H1 (cell line): Measurements from ENCODE around the gene RHBDF2.

ENCODE experiments used
- RAD21 ChIP-seq, 2 experiments: IDR thresholded peaks in 1 of 2; conservative IDR thresholded peaks in 1 of 2; 2 replicates each; pipeline ENCODE4 v1.6.1; 2011; ENCODE audit warnings: low read depth in 2 of 2, low read length in 2 of 2, improper control_type of control experiment in 1 of 2, inconsistent platforms in 1 of 2, mild to moderate bottlenecking in 1 of 2, moderate library complexity in 1 of 2
- TEAD4 ChIP-seq: IDR thresholded peaks from 2 replicates; pipeline ENCODE4 v1.6.1; 2012; ENCODE audit warnings: low read depth, low read length, inconsistent platforms, mixed read lengths
- TF ChIP-seq, protein P1 (sequence below), 3 experiments: IDR thresholded peaks; 1 replicate in 2 of 3; 2 replicates in 1 of 3; pipeline versions ENCODE4 v1.5.1 to v1.6.1; 2011; ENCODE audit warnings: low read length in 3 of 3, mild to moderate bottlenecking in 3 of 3, inconsistent platforms in 2 of 3, low read depth in 1 of 3, moderate library complexity in 1 of 3; ENCODE audit not compliant: insufficient read depth in 1 of 3; ENCODE audit errors: control extremely low read depth in 1 of 3

DNA sequence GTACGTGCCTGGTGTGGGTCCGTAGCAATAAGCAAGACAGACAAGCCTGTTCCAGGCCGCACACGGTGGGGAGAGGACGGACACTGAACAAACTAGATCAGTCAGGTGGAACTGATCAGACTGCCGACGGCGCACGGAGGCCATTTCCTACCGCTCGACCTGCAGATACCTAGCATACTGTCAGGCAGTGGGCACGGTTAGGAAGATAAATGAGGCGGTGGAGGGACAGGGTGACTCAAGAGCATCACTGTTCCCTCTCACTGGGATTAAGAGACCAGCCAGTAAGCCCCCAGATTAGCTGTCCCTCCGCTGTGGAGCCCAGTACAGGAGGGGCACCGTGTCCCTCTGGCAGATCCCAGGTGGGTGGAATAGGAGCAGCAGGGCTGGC is 29.0 kb downstream of the RHBDF2 start:
- TF ChIP-seq, protein P1, sequence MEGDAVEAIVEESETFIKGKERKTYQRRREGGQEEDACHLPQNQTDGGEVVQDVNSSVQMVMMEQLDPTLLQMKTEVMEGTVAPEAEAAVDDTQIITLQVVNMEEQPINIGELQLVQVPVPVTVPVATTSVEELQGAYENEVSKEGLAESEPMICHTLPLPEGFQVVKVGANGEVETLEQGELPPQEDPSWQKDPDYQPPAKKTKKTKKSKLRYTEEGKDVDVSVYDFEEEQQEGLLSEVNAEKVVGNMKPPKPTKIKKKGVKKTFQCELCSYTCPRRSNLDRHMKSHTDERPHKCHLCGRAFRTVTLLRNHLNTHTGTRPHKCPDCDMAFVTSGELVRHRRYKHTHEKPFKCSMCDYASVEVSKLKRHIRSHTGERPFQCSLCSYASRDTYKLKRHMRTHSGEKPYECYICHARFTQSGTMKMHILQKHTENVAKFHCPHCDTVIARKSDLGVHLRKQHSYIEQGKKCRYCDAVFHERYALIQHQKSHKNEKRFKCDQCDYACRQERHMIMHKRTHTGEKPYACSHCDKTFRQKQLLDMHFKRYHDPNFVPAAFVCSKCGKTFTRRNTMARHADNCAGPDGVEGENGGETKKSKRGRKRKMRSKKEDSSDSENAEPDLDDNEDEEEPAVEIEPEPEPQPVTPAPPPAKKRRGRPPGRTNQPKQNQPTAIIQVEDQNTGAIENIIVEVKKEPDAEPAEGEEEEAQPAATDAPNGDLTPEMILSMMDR (IDR thresholded peaks at IDR 0.05; ENCODE audit: control extremely low read depth in 1 of 3, insufficient read depth in 1 of 3, low read depth in 1 of 3, low read length in 3 of 3) = no peak
- TF ChIP-seq TEAD4 (no peak), RAD21 (IDR thresholded peaks at IDR 0.05 in 1 of 2, conservative IDR thresholded peaks at IDR 0.05 in 1 of 2; ENCODE audit: low read depth in 2 of 2, low read length in 2 of 2) (no peak)
